Measurements from ENCODE around the gene CLASP2. TPM values are rescaled to one million over a fixed set of nuclear protein-coding genes. Genes with fewer than 3 reads are reported as not detected.
"Not testable (repeated sequence)": the region's sequence is repeated elsewhere in the genome, so short reads cannot be mapped to it uniquely, and the experiment has no call there.

The CLASP2 gene
- total RNA-seq, 1 donor from 2014 or later: 114 TPM

GRCh38 chr3:33456756-33457155, 261.3 kb downstream of the CLASP2 start:
- peaks cover 6 to 8% (median 6%) of the 10 kb centered on the region in 3 donors for H3K9me3 ChIP-seq (ENCODE audit: control insufficient read depth in 3 of 3, low read length in 3 of 3)

GRCh38 chr3:33453331-33453761, 264.7 kb downstream of the CLASP2 start:
- H3K9me3 ChIP-seq (ENCODE audit: control insufficient read depth in 3 of 3, low read length in 3 of 3): peaks cover 0 to 6% (median 4%) of the 10 kb centered on the region in 3 donors
- H3K27ac ChIP-seq (ENCODE audit: low read depth, low read length): no peak overlapping the region
- H3K9ac ChIP-seq (ENCODE audit: low read depth in 1 of 3, low read length in 3 of 3): no peak overlapping the region
- no peaks in the 10 kb centered on the region for H3K4me1 ChIP-seq (ENCODE audit: control insufficient read depth in 3 of 3, insufficient read depth in 3 of 3, low read length in 3 of 3)
- no peaks in the 10 kb centered on the region for H3K36me3 ChIP-seq (ENCODE audit: control insufficient read depth in 3 of 3, insufficient read depth in 3 of 3, low read length in 3 of 3)
- H3K4me3 ChIP-seq (ENCODE audit: low read length in 3 of 3): no peak overlapping the region
- H3K27me3 ChIP-seq (ENCODE audit: control insufficient read depth in 3 of 3, insufficient read depth in 3 of 3, low read length in 3 of 3): no peaks in the 10 kb centered on the region

More at GRCh38 chr3:33456756-33457155, 261.3 kb downstream of the CLASP2 start:
- Histone ChIP-seq H3K27me3 (ENCODE audit: control insufficient read depth in 3 of 3, insufficient read depth in 3 of 3, low read length in 3 of 3) (no peaks in the 10 kb centered on the region), H3K9ac (ENCODE audit: low read depth in 1 of 3, low read length in 3 of 3) (no peak overlapping the region), H3K4me1 (ENCODE audit: control insufficient read depth in 3 of 3, insufficient read depth in 3 of 3, low read length in 3 of 3) (no peaks in the 10 kb centered on the region), H3K36me3 (ENCODE audit: control insufficient read depth in 3 of 3, insufficient read depth in 3 of 3, low read length in 3 of 3) (no peaks in the 10 kb centered on the region), H3K27ac (ENCODE audit: low read depth, low read length) (no peak overlapping the region), H3K4me3 (ENCODE audit: low read length in 3 of 3) (no peak overlapping the region)

GRCh38 chr3:33451994-33452393, 266.1 kb downstream of the CLASP2 start:
- not testable (repeated sequence) for H3K27ac ChIP-seq (ENCODE audit: low read depth, low read length); H3K9me3 ChIP-seq (ENCODE audit: control insufficient read depth in 3 of 3, low read length in 3 of 3); H3K36me3 ChIP-seq (ENCODE audit: control insufficient read depth in 3 of 3, insufficient read depth in 3 of 3, low read length in 3 of 3); H3K27me3 ChIP-seq (ENCODE audit: control insufficient read depth in 3 of 3, insufficient read depth in 3 of 3, low read length in 3 of 3); H3K4me1 ChIP-seq (ENCODE audit: control insufficient read depth in 3 of 3, insufficient read depth in 3 of 3, low read length in 3 of 3); H3K9ac ChIP-seq (ENCODE audit: low read depth in 1 of 3, low read length in 3 of 3); H3K4me3 ChIP-seq (ENCODE audit: low read length in 3 of 3)

- no peaks in the 10 kb centered on the region for H3K4me1 ChIP-seq (ENCODE audit: control insufficient read depth in 3 of 3, insufficient read depth in 3 of 3, low read length in 3 of 3)
- H3K27me3 ChIP-seq (ENCODE audit: control insufficient read depth in 3 of 3, insufficient read depth in 3 of 3, low read length in 3 of 3): no peaks in the 10 kb centered on the region
- no peak overlapping the region for H3K9ac ChIP-seq (ENCODE audit: low read depth in 1 of 3, low read length in 3 of 3)
- no peak overlapping the region for H3K27ac ChIP-seq (ENCODE audit: low read depth, low read length)
- H3K36me3 ChIP-seq (ENCODE audit: control insufficient read depth in 3 of 3, insufficient read depth in 3 of 3, low read length in 3 of 3): no peaks in the 10 kb centered on the region
- H3K4me3 ChIP-seq (ENCODE audit: low read length in 3 of 3): no peak overlapping the region
- H3K9me3 ChIP-seq (ENCODE audit: control insufficient read depth in 3 of 3, low read length in 3 of 3): no peaks in the 10 kb centered on the region
These were observed 270.1 kb downstream of the CLASP2 start for GRCh38 chr3:33447958-33448357.

- H3K27me3 ChIP-seq (ENCODE audit: control insufficient read depth in 3 of 3, insufficient read depth in 3 of 3, low read length in 3 of 3); H3K36me3 ChIP-seq (ENCODE audit: control insufficient read depth in 3 of 3, insufficient read depth in 3 of 3, low read length in 3 of 3); H3K4me1 ChIP-seq (ENCODE audit: control insufficient read depth in 3 of 3, insufficient read depth in 3 of 3, low read length in 3 of 3); H3K9ac ChIP-seq (ENCODE audit: low read depth in 1 of 3, low read length in 3 of 3); H3K27ac ChIP-seq (ENCODE audit: low read depth, low read length); H3K9me3 ChIP-seq (ENCODE audit: control insufficient read depth in 3 of 3, low read length in 3 of 3); H3K4me3 ChIP-seq (ENCODE audit: low read length in 3 of 3): not testable (repeated sequence)
These were observed 270.8 kb downstream of the CLASP2 start for GRCh38 chr3:33447256-33447625.

Small RNA genes within 50 kb of the gene (small RNA-seq; reads per million reads assigned to genes)
- not detected for gene COX6CP10
- not detected for gene RNA5SP128

Other genes starting within 250 kb of the CLASP2 start
- gene PDCD6IP, start 80.4 kb upstream of the CLASP2 start, total RNA-seq: 51.7 TPM